GM12878 (cell line): ENCODE data around the gene RAB15.

ENCODE experiments used
- CREB1 ChIP-seq: IDR thresholded peaks from 2 replicates; pipeline ENCODE4 v1.6.1; 2012; ENCODE audit warnings: low read depth, mild to moderate bottlenecking, inconsistent platforms
- CUX1 ChIP-seq: IDR thresholded peaks from 2 replicates; pipeline ENCODE4 v1.6.1; 2012; ENCODE audit warnings: improper control_type of control experiment, low read depth, low read length; ENCODE audit not compliant: insufficient replicate concordance
- GABPA ChIP-seq: IDR thresholded peaks from 2 replicates; pipeline ENCODE4 v1.6.1; 2014; ENCODE audit warnings: antibody characterized with exemption, low read depth, mild to moderate bottlenecking, inconsistent platforms
- KDM1A ChIP-seq: fragments of 200-600 bp; sonication (generic); IDR thresholded peaks from 2 replicates; pipeline ENCODE4 v1.6.1; 2016; ENCODE audit warnings: borderline replicate concordance
- LARP7 ChIP-seq: fragments of 450-650 bp; IDR thresholded peaks from 2 replicates; pipeline ENCODE4 v1.6.1; 2017; ENCODE audit warnings: mild to moderate bottlenecking
- PAX8 ChIP-seq: fragments of 450-650 bp; IDR thresholded peaks from 2 replicates; pipeline ENCODE4 v1.6.1; 2017; ENCODE audit warnings: mild to moderate bottlenecking, moderate library complexity
- POLR2AphosphoS2 ChIP-seq: IDR thresholded peaks from 2 replicates; pipeline ENCODE4 v1.6.1; 2011; ENCODE audit warnings: low read depth, mild to moderate bottlenecking, low read length, improper control_type of control experiment, moderate library complexity
- POLR2AphosphoS5 ChIP-seq: IDR thresholded peaks from 2 replicates; pipeline ENCODE4 v1.6.1; 2011; ENCODE audit warnings: mild to moderate bottlenecking, low read length, inconsistent platforms
- RAD51 ChIP-seq: fragments of 450-650 bp; IDR thresholded peaks from 2 replicates; pipeline ENCODE4 v1.6.1; 2016; ENCODE audit warnings: moderate library complexity, mild to moderate bottlenecking, inconsistent platforms
- YBX1 ChIP-seq: fragments of 450-650 bp; IDR thresholded peaks from 2 replicates; pipeline ENCODE4 v1.6.1; 2016; ENCODE audit warnings: antibody characterized with exemption
- ZNF207 ChIP-seq: fragments of 450-650 bp; IDR thresholded peaks from 2 replicates; pipeline ENCODE4 v1.6.1; 2014; ENCODE audit warnings: antibody characterized with exemption, mild to moderate bottlenecking, borderline replicate concordance
- TF ChIP-seq, protein P1 (sequence below), 3 experiments: IDR thresholded peaks in 2 of 3; conservative IDR thresholded peaks in 1 of 3; 2 replicates each; pipeline ENCODE4 v1.5.1; 2011; ENCODE audit warnings: low read depth in 3 of 3, low read length in 3 of 3, mild to moderate bottlenecking in 3 of 3, control low read depth in 2 of 3, moderate library complexity in 2 of 3, inconsistent platforms in 1 of 3, mixed read lengths in 1 of 3; ENCODE audit not compliant: control insufficient read depth in 2 of 3, insufficient read depth in 1 of 3; ENCODE audit errors: extremely low read depth in 1 of 3
- TF ChIP-seq, protein P2 (sequence below): IDR thresholded peaks from 2 replicates; pipeline ENCODE4 v1.6.1; 2011; ENCODE audit warnings: low read depth, mild to moderate bottlenecking, low read length, moderate library complexity, borderline replicate concordance; ENCODE audit errors: extremely low read depth
- TF ChIP-seq, protein P3 (sequence below): IDR thresholded peaks from 2 replicates; pipeline ENCODE4 v1.6.1; 2011; ENCODE audit warnings: low read depth, low read length, improper control_type of control experiment, borderline replicate concordance

- TF ChIP-seq, protein P1, sequence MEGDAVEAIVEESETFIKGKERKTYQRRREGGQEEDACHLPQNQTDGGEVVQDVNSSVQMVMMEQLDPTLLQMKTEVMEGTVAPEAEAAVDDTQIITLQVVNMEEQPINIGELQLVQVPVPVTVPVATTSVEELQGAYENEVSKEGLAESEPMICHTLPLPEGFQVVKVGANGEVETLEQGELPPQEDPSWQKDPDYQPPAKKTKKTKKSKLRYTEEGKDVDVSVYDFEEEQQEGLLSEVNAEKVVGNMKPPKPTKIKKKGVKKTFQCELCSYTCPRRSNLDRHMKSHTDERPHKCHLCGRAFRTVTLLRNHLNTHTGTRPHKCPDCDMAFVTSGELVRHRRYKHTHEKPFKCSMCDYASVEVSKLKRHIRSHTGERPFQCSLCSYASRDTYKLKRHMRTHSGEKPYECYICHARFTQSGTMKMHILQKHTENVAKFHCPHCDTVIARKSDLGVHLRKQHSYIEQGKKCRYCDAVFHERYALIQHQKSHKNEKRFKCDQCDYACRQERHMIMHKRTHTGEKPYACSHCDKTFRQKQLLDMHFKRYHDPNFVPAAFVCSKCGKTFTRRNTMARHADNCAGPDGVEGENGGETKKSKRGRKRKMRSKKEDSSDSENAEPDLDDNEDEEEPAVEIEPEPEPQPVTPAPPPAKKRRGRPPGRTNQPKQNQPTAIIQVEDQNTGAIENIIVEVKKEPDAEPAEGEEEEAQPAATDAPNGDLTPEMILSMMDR (IDR thresholded peaks at IDR 0.05 in 2 of 3, conservative IDR thresholded peaks at IDR 0.05 in 1 of 3; ENCODE audit: control insufficient read depth in 2 of 3, extremely low read depth in 1 of 3, insufficient read depth in 1 of 3, low read depth in 3 of 3, low read length in 3 of 3) = no peak
- TF ChIP-seq RAD51 = no peak
- no peak for TF ChIP-seq GABPA
- TF ChIP-seq CREB1 = no peak
- no peak for TF ChIP-seq POLR2AphosphoS2
- TF ChIP-seq, protein P2, sequence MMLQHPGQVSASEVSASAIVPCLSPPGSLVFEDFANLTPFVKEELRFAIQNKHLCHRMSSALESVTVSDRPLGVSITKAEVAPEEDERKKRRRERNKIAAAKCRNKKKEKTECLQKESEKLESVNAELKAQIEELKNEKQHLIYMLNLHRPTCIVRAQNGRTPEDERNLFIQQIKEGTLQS = no peak
- TF ChIP-seq CUX1 = no peak
- TF ChIP-seq LARP7 = no peak
- TF ChIP-seq, protein P3, sequence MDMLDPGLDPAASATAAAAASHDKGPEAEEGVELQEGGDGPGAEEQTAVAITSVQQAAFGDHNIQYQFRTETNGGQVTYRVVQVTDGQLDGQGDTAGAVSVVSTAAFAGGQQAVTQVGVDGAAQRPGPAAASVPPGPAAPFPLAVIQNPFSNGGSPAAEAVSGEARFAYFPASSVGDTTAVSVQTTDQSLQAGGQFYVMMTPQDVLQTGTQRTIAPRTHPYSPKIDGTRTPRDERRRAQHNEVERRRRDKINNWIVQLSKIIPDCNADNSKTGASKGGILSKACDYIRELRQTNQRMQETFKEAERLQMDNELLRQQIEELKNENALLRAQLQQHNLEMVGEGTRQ = no peak
- no peak for TF ChIP-seq KDM1A
- TF ChIP-seq YBX1 = no peak
- TF ChIP-seq ZNF207 = no peak
- no peak for TF ChIP-seq PAX8
- TF ChIP-seq POLR2AphosphoS5 = no peak
Observed at GRCh38 chr14:64939817-64940190, 32.3 kb downstream of the RAB15 start.
